ENCODE measurements around the gene PATJ. TPM values are rescaled to one million over a fixed set of nuclear protein-coding genes. Genes with fewer than 3 reads are reported as not detected.
A peak's percentile ranks its signal among the peaks of the same experiment; 100 is the strongest.

Gene PATJ
- total RNA-seq, 1 donor from 2014 or later: 11.3 TPM

DNA sequence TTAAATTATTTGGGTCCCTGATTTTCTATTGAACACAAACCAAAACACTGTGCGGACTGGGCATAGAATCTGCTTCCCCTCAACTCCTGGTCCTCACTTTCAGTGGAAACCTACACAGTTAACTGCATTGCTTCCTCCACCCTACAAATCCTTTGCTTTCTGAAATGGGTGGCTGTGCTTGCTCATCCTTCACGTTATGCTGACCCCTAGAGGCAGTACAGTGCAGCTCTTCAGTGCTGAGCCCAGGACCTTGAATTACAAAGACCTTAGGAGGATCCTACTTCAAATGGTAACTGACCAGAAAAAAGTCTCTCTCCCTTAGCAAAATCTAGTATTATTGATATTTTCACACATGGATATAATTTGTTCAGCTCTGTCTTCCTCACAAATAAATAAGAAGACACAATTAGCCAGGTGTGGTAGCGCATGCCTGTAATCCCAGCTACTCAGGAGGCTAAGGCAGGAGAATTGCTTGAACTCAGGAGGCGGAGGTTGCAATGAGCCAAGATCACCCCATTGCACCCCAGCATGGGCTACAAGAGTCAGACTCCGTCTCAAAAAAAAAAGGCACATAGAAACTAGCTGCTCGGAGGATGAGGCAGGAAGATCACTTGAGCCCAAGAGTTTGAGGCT lies 388.9 kb downstream of the PATJ start:
- no peak overlapping the region for H3K27ac Mint-ChIP-seq (ENCODE audit: unreplicated experiment)
- DNase-seq (ENCODE audit: extremely low spot score, unreplicated experiment): no peak
- no peaks in the 10 kb centered on the region for H3K4me1 Mint-ChIP-seq (ENCODE audit: unreplicated experiment)
- no peaks in the 10 kb centered on the region for H3K9me3 Mint-ChIP-seq (ENCODE audit: unreplicated experiment)
- TF ChIP-seq, protein P1, sequence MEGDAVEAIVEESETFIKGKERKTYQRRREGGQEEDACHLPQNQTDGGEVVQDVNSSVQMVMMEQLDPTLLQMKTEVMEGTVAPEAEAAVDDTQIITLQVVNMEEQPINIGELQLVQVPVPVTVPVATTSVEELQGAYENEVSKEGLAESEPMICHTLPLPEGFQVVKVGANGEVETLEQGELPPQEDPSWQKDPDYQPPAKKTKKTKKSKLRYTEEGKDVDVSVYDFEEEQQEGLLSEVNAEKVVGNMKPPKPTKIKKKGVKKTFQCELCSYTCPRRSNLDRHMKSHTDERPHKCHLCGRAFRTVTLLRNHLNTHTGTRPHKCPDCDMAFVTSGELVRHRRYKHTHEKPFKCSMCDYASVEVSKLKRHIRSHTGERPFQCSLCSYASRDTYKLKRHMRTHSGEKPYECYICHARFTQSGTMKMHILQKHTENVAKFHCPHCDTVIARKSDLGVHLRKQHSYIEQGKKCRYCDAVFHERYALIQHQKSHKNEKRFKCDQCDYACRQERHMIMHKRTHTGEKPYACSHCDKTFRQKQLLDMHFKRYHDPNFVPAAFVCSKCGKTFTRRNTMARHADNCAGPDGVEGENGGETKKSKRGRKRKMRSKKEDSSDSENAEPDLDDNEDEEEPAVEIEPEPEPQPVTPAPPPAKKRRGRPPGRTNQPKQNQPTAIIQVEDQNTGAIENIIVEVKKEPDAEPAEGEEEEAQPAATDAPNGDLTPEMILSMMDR (IDR thresholded peaks at IDR 0.05): peak; percentile 92
- H3K4me3 Mint-ChIP-seq (ENCODE audit: unreplicated experiment): no peak overlapping the region
- H3K27me3 Mint-ChIP-seq (ENCODE audit: unreplicated experiment): no peaks in the 10 kb centered on the region
- no peaks in the 10 kb centered on the region for H3K36me3 Mint-ChIP-seq (ENCODE audit: unreplicated experiment)

DNA sequence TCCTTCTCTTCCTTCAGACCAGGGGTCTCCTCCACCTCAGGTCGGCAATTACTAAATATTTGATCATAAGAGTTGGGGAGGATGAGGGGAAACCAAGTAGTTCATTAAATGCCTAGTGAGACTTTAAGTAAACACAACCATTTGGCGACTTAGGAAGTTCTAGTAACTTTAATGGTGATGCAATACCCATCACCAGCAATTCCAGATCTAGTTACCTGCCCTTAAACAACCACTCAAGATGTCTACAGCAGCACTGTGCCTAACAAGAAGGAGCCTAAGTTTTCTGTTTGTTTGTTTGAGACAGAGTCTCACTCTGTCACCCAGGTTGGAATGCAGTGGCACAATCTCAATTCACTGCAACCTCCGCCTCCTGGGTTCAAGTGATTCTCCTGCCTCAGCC lies 395.7 kb downstream of the PATJ start:
- Mint-ChIP-seq H3K27me3 (ENCODE audit: unreplicated experiment) (no peaks in the 10 kb centered on the region), H3K36me3 (ENCODE audit: unreplicated experiment) (no peaks in the 10 kb centered on the region), H3K9me3 (ENCODE audit: unreplicated experiment) (no peaks in the 10 kb centered on the region), H3K4me1 (ENCODE audit: unreplicated experiment) (peaks cover 8% of the 10 kb centered on the region), H3K4me3 (ENCODE audit: unreplicated experiment) (no peak overlapping the region), H3K27ac (ENCODE audit: unreplicated experiment) (no peak overlapping the region)
- no peak for DNase-seq (ENCODE audit: extremely low spot score, unreplicated experiment)
- TF ChIP-seq, protein P1 (IDR thresholded peaks at IDR 0.05): no peak

DNA sequence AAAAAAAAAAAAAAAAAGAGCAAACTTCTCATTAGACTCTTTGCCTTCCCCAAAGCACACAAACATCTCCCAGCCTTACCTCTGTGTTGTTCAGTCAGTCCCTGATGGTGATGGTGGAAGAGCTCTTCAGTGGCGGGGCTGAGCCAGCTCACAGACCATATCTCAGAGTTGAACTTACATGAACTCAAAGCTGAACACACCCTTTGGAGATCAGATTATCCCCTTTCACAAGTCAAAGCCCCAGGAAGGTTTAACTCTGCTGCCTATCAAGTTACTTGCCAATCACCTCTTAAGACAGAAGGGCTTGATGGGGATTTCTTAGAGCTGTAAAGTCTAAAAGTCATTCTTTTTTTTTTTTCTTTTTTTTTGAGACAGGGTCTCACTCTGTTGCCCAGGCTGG lies 397.1 kb downstream of the PATJ start:
- Mint-ChIP-seq H3K4me3 (ENCODE audit: unreplicated experiment) (no peak overlapping the region), H3K4me1 (ENCODE audit: unreplicated experiment) (peaks cover 8% of the 10 kb centered on the region), H3K36me3 (ENCODE audit: unreplicated experiment) (no peaks in the 10 kb centered on the region), H3K27me3 (ENCODE audit: unreplicated experiment) (no peaks in the 10 kb centered on the region), H3K27ac (ENCODE audit: unreplicated experiment) (no peak overlapping the region), H3K9me3 (ENCODE audit: unreplicated experiment) (no peaks in the 10 kb centered on the region)
- TF ChIP-seq, protein P1 (IDR thresholded peaks at IDR 0.05): no peak
- DNase-seq (ENCODE audit: extremely low spot score, unreplicated experiment): no peak

DNA sequence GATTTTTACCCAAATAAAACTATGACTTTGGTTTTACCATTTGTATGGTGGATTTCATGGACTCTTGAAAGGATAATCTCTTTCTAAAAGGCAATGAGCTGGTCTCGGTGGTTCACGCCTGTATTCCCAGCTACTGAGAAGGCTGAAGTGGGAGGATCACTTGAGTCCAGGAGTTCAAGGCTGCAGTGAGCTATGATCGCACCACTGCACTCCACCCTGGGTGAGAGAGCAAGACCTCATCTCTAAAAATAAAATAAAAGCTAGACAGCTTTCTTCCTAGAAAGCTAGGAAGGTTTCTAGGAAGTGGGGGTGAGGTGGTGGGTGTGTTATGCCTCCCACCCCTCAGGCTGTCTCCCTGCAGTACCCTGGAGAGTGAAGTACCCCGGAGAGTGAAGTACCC lies 398.4 kb downstream of the PATJ start:
- no peak overlapping the region for H3K4me3 Mint-ChIP-seq (ENCODE audit: unreplicated experiment)
- H3K36me3 Mint-ChIP-seq (ENCODE audit: unreplicated experiment): no peaks in the 10 kb centered on the region
- no peaks in the 10 kb centered on the region for H3K9me3 Mint-ChIP-seq (ENCODE audit: unreplicated experiment)
- TF ChIP-seq, protein P1 (IDR thresholded peaks at IDR 0.05): no peak
- peaks cover 8% of the 10 kb centered on the region for H3K4me1 Mint-ChIP-seq (ENCODE audit: unreplicated experiment)
- no peak overlapping the region for H3K27ac Mint-ChIP-seq (ENCODE audit: unreplicated experiment)
- no peaks in the 10 kb centered on the region for H3K27me3 Mint-ChIP-seq (ENCODE audit: unreplicated experiment)
- DNase-seq (ENCODE audit: extremely low spot score, unreplicated experiment): no peak

DNA sequence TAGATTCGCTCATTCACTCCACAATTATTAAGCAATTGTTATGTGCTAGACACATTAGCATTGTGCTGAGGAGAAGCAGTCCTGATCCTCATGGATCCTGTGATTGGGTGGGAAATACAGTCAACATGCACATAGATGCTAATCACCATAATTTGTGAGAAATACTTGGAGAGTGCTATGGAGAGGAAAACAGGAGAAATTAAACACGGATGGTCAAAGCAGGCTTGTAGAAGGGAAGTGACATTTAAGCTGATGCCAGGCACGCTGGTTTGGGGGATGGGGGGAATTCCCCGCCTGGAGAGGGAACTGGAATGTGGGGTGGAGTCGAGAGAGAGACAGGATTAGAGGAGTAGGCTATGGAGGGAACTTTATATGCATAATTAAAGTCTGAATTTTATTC lies 400.2 kb downstream of the PATJ start:
- H3K9me3 Mint-ChIP-seq (ENCODE audit: unreplicated experiment): no peaks in the 10 kb centered on the region
- H3K4me3 Mint-ChIP-seq (ENCODE audit: unreplicated experiment): no peak overlapping the region
- TF ChIP-seq, protein P1 (IDR thresholded peaks at IDR 0.05): no peak
- peaks cover 8% of the 10 kb centered on the region for H3K4me1 Mint-ChIP-seq (ENCODE audit: unreplicated experiment)
- no peaks in the 10 kb centered on the region for H3K27me3 Mint-ChIP-seq (ENCODE audit: unreplicated experiment)
- no peak for DNase-seq (ENCODE audit: extremely low spot score, unreplicated experiment)
- H3K27ac Mint-ChIP-seq (ENCODE audit: unreplicated experiment): no peak overlapping the region
- no peaks in the 10 kb centered on the region for H3K36me3 Mint-ChIP-seq (ENCODE audit: unreplicated experiment)
